ENCODE results near the gene HSD11B1.

The HSD11B1 gene

DNA sequence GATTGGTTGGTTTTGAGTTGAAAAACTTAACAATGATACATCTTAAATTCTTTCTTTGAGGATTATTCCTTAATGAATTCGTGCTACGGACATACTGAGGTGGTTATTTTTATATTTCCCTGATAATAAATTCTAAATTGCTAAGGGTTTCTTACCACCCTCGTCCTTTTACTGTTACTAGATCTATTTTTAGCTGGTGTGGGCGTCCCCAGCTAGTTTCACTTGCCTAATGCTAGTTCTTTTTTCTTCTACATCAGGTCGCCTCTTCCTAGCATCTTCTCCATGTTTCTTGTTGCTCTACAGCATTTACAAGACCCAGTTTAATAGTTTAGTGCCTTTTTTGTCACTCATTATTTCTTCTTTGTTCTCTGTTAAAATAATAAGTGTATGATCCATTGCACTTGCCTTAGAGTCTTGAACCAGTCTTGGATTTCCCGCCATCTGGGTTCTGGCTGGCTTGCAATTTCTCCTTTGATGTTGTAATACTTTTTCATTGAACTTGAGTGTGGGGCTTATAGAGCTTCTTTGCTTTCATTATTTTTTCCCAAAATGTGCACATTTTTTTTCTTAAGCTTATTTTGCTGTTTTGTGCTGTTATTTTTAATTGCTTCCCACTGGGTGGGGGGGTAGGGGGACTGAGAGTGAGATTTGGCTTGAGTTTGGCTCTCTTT lies 677 bp upstream of the HSD11B1 start:
- H3K27me3 Mint-ChIP-seq (ENCODE audit: low read depth) = no peaks in the 10 kb centered on the region
- H3K4me3 Mint-ChIP-seq = no peak overlapping the region
- H3K27ac Mint-ChIP-seq = peak overlapping the region; percentile 19
- no peak for DNase-seq (ENCODE audit: low spot score)
- H3K4me1 Mint-ChIP-seq (ENCODE audit: low read depth) = peaks cover 38% of the 10 kb centered on the region
- H3K9me3 Mint-ChIP-seq = no peaks in the 10 kb centered on the region
- no peaks in the 10 kb centered on the region for H3K36me3 Mint-ChIP-seq (ENCODE audit: low read depth)

DNA sequence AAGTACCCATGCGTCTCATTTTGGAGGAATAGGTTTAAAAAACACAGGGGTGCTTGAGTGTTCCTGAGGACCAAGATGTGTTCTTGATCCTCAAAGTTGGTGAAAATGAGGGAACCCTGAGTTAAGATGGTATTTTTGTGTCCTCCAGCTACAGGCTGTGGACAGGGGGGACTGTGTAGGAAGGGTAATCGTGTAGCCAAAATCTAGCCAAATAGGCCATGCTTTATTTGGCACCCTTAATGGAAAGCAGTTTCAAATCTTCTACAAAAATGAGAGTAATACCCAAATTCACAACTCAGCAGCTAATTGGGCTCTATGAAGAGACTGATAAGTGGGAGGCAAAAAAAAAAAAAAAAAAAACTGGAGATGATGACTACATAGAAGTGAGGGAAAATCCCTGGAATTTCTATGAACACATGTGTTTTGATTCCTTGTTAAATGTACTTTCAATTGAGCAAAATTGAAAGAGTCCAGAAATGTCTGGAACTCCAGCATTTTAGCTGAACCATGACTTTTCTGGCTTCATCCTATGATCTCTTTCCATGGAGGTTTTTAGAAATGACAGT lies 470 bp downstream of the HSD11B1 start:
- Mint-ChIP-seq H3K9me3 (no peaks in the 10 kb centered on the region), H3K36me3 (ENCODE audit: low read depth) (no peaks in the 10 kb centered on the region), H3K27ac (no peak overlapping the region), H3K27me3 (ENCODE audit: low read depth) (no peaks in the 10 kb centered on the region), H3K4me1 (ENCODE audit: low read depth) (peaks cover 42% of the 10 kb centered on the region), H3K4me3 (no peak overlapping the region)
- no peak for DNase-seq (ENCODE audit: low spot score)

DNA sequence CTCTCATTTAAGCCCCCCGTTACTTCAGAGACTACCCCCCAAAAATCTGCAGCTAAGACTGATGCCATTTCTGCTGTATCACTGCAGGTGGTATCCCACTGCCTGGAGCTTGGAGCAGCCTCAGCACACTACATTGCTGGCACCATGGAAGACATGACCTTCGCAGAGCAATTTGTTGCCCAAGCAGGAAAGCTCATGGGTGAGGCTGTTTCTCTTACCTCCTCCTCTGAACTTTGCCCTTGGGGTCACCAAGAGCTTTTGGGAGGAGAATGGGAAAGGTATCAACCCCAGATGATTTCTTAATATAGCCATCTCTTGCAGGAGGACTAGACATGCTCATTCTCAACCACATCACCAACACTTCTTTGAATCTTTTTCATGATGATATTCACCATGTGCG lies 2.0 kb downstream of the HSD11B1 start:
- Mint-ChIP-seq H3K4me1 (ENCODE audit: low read depth) (peaks cover 41% of the 10 kb centered on the region), H3K36me3 (ENCODE audit: low read depth) (no peaks in the 10 kb centered on the region), H3K9me3 (no peaks in the 10 kb centered on the region), H3K4me3 (no peak overlapping the region), H3K27me3 (ENCODE audit: low read depth) (no peaks in the 10 kb centered on the region), H3K27ac (no peak overlapping the region)
- DNase-seq (ENCODE audit: low spot score) = no peak

DNA sequence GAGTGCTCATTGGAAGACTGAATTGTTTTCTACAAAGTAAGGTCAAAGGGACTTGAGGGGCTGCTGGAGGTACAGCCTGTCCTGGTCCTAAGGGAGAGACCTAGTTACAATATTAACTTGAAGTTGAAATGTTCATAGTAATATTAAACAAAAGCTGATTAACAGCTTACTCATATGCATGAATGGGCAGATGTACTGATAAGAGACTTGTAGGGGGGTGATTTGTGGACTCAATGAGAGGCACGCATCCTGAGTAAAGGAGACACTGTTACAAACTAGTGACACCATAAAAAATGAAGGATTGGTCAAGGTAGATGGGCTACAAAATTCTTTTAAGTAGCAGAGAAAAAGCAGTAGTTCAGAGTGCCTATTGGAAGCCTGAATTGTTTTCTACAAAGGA lies 2.7 kb downstream of the HSD11B1 start:
- no peak overlapping the region for H3K27ac Mint-ChIP-seq

DNA sequence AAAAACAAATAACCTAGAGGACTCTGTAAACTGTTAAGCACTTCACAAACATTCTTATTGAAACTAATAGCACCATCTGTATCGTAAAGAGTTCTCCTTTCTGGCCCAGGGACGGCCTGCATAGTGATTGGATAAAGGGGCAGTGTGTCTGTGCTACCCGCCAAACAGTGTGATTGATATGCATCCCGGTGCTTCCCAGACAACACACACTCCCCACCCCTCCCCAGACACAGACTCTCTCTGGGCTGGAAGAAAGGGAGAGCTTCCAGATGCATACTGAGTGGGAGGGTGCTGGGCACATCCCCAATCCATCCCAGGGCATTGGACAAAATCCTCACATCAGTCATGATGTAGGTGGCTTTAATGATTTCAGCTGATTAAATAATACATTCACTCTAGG lies 3.7 kb downstream of the HSD11B1 start:
- Mint-ChIP-seq H3K4me3 (no peak overlapping the region), H3K27me3 (ENCODE audit: low read depth) (no peaks in the 10 kb centered on the region), H3K9me3 (no peaks in the 10 kb centered on the region), H3K4me1 (ENCODE audit: low read depth) (peaks cover 39% of the 10 kb centered on the region), H3K36me3 (ENCODE audit: low read depth) (no peaks in the 10 kb centered on the region), H3K27ac (no peak overlapping the region)
- DNase-seq (ENCODE audit: low spot score) = no peak

More for the DNA sequence above, 2.7 kb downstream of the HSD11B1 start:
- H3K27me3 Mint-ChIP-seq (ENCODE audit: low read depth) = no peaks in the 10 kb centered on the region
- no peaks in the 10 kb centered on the region for H3K36me3 Mint-ChIP-seq (ENCODE audit: low read depth)
- DNase-seq (ENCODE audit: low spot score) = no peak
- H3K9me3 Mint-ChIP-seq = no peaks in the 10 kb centered on the region
- H3K4me3 Mint-ChIP-seq = no peak overlapping the region
- peaks cover 39% of the 10 kb centered on the region for H3K4me1 Mint-ChIP-seq (ENCODE audit: low read depth)

DNA sequence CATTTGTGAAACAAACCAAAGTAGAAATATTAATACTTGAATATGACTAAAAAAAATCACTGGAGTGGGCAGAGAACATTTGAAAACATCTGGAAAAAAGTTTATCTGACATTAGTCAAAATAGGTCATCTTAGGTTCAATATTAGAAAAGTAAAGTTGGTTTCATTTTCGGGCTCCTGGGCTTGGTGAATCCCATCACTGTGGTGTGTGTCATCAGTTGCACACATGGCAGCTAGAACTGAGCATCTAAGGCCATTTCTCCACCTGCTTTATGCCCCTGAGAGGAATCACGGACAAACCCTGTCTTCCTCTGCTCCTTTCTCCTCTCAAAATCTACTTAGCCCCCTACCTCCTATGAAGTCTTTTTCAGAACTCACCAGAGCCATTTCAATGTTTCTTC lies 5.4 kb downstream of the HSD11B1 start:
- Mint-ChIP-seq H3K4me1 (ENCODE audit: low read depth) (peaks cover 30% of the 10 kb centered on the region), H3K9me3 (no peaks in the 10 kb centered on the region), H3K27me3 (ENCODE audit: low read depth) (no peaks in the 10 kb centered on the region), H3K4me3 (peak overlapping the region; percentile 21), H3K36me3 (ENCODE audit: low read depth) (no peaks in the 10 kb centered on the region), H3K27ac (peak overlapping the region; percentile 61)
- DNase-seq (ENCODE audit: low spot score) = no peak

DNA sequence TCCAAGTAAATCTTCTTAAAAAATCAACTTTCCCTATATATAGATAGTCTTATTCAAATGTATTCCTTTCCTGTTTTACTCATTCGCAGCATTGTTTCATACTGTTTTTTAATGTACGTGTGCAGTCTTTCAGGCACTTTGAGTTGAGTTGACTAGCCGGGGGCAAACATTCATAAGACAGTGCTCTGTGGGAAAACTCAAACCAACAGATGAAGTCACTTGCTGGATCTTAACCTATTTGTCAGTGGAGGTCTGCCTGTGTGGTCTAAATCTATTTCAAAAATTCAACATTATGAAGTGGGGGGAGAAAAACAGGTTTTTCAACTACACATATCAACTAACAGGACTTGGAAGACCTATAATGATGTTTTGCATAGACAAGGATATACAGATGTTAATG lies 6.2 kb downstream of the HSD11B1 start:
- no peaks in the 10 kb centered on the region for H3K36me3 Mint-ChIP-seq (ENCODE audit: low read depth)
- no peaks in the 10 kb centered on the region for H3K27me3 Mint-ChIP-seq (ENCODE audit: low read depth)
- peak overlapping the region; percentile 8 for H3K4me3 Mint-ChIP-seq
- H3K27ac Mint-ChIP-seq = no peak overlapping the region
- no peaks in the 10 kb centered on the region for H3K9me3 Mint-ChIP-seq
- H3K4me1 Mint-ChIP-seq (ENCODE audit: low read depth) = peaks cover 36% of the 10 kb centered on the region
- DNase-seq (ENCODE audit: low spot score) = no peak

DNA sequence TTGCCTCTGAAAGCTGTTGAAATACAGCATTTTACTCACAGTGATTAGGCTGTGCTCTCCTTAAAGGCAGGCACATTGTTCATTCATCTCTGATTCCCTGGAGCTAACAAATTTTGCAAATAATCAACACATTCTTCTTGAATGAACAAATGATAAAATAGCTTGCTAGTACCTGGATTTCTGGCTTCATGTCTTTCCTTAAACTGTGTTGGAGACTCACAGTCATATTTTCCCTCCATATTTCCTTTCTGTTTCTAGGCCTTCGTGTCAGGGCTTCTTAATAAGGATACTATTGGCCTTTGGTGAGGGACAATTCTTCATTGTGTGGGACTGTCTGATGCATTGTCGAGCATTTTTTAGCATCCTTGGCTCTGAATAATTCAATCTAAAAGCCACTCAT lies 9.7 kb downstream of the HSD11B1 start:
- peak overlapping the region; percentile 17 for H3K27ac Mint-ChIP-seq

DNA sequence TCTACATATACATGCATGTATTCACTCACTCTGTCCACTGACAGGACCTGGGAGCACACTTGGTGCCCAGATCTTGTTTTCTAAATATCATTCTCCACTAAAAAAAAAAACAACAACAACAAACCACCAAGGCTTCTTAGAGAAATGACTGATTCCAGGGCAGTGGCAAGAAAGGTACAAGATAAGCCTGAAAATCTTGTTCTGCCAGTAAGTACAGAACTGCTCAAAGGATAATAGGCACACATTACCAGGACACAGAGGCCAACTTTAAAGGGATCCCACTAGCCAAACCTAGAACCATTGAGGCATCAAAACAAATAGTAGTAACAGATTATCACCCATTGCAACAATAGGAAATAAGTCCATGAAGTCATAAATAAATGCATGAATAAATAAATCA lies 10.7 kb downstream of the HSD11B1 start:
- Mint-ChIP-seq H3K9me3 (no peaks in the 10 kb centered on the region), H3K27ac (peak overlapping the region; percentile 18), H3K27me3 (ENCODE audit: low read depth) (no peaks in the 10 kb centered on the region), H3K36me3 (ENCODE audit: low read depth) (no peaks in the 10 kb centered on the region), H3K4me3 (no peak overlapping the region), H3K4me1 (ENCODE audit: low read depth) (peaks cover 28% of the 10 kb centered on the region)
- DNase-seq (ENCODE audit: low spot score) = no peak

More for the DNA sequence above, 9.7 kb downstream of the HSD11B1 start:
- Mint-ChIP-seq H3K4me1 (ENCODE audit: low read depth) (peaks cover 35% of the 10 kb centered on the region), H3K9me3 (no peaks in the 10 kb centered on the region), H3K4me3 (peak overlapping the region; percentile 22), H3K27me3 (ENCODE audit: low read depth) (no peaks in the 10 kb centered on the region), H3K36me3 (ENCODE audit: low read depth) (no peaks in the 10 kb centered on the region)
- no peak for DNase-seq (ENCODE audit: low spot score)

DNA sequence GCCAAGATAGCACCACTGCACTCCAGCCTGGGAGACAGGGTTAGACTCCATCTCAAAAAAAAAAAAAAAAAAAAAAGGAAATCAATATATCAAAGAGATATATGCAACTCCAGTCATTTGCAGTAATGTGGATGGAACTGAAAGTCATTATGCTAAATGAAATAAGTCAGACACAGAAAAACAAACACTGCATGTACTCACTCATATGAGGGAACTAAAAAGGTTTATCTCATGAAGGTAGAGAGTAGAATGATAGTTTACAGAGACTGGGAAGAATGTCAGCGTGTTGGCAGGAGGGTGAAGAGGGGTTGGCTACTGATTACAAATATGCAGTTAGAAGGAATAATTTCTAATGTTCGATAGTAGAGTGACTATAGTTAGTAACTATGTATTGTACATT lies 13.2 kb downstream of the HSD11B1 start:
- no peaks in the 10 kb centered on the region for H3K9me3 Mint-ChIP-seq
- H3K4me1 Mint-ChIP-seq (ENCODE audit: low read depth) = peaks cover 23% of the 10 kb centered on the region
- DNase-seq (ENCODE audit: low spot score) = no peak
- no peak overlapping the region for H3K27ac Mint-ChIP-seq
- no peaks in the 10 kb centered on the region for H3K27me3 Mint-ChIP-seq (ENCODE audit: low read depth)
- H3K4me3 Mint-ChIP-seq = no peak overlapping the region
- H3K36me3 Mint-ChIP-seq (ENCODE audit: low read depth) = no peaks in the 10 kb centered on the region

DNA sequence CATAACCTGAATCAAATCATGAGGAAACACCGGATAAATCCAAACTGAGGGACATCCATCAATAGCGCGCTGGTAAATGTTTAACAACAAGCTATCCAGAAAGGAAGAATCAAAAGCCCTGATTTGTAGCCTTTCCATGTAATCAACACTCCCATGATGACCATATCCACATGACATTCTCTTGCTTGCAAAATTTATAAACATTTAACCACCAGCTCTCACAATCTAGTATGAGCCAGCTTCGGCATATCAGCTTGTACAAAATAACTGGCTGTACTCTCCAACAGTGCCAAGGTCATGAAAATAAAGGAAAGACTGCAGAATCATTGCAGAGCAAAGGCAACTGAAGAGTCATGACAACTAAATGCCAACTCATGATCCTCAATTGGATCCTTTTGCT lies 15.7 kb downstream of the HSD11B1 start:
- Mint-ChIP-seq H3K4me1 (ENCODE audit: low read depth) (peaks cover 27% of the 10 kb centered on the region), H3K36me3 (ENCODE audit: low read depth) (no peaks in the 10 kb centered on the region), H3K9me3 (no peaks in the 10 kb centered on the region), H3K27me3 (ENCODE audit: low read depth) (no peaks in the 10 kb centered on the region), H3K4me3 (no peak overlapping the region), H3K27ac (no peak overlapping the region)
- no peak for DNase-seq (ENCODE audit: low spot score)

DNA sequence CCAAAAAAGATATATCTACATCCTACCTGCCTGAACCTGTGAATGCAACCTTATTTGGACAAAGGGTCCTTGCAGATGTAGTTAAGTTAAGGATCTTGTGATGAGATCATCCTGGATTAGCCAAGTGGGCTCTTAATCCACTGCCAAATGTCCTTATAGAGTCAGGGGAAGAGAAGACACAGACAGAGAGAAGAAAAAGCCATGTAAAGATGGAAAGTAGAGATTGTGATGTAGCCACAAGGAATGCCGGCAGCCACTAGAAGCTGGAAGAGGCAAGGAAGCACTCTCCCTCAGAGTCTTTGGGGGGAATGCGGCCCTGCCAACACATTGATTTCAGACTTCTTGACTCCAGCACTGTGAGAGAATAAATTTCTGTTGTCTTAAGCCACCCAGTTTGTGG lies 16.2 kb downstream of the HSD11B1 start:
- no peak for DNase-seq (ENCODE audit: low spot score)
- H3K4me3 Mint-ChIP-seq = no peak overlapping the region
- H3K27me3 Mint-ChIP-seq (ENCODE audit: low read depth) = no peaks in the 10 kb centered on the region
- no peaks in the 10 kb centered on the region for H3K36me3 Mint-ChIP-seq (ENCODE audit: low read depth)
- peaks cover 25% of the 10 kb centered on the region for H3K4me1 Mint-ChIP-seq (ENCODE audit: low read depth)
- H3K27ac Mint-ChIP-seq = no peak overlapping the region
- no peaks in the 10 kb centered on the region for H3K9me3 Mint-ChIP-seq

DNA sequence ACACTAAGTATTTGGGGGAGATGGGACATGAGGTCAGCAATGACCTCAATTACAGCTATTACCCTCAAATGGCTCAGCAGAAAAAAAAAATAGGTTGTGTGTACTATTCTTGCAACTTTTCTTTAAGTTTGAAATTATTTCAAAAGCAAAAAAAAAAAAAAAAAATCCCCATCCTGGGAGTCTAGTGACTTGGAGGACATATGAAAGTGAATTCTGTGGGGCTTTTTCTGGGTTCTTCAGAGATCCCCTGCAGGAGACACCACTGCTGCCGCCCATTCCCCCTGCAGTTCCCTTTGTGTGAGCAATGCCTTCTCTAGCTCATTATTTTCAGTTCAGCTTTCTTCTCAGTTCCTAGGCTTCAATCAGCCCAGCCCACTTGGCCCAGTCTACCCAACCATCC lies 16.7 kb downstream of the HSD11B1 start:
- Mint-ChIP-seq H3K4me3 (no peak overlapping the region), H3K4me1 (ENCODE audit: low read depth) (peaks cover 21% of the 10 kb centered on the region), H3K27me3 (ENCODE audit: low read depth) (no peaks in the 10 kb centered on the region), H3K9me3 (no peaks in the 10 kb centered on the region), H3K27ac (no peak overlapping the region), H3K36me3 (ENCODE audit: low read depth) (no peaks in the 10 kb centered on the region)
- no peak for DNase-seq (ENCODE audit: low spot score)

DNA sequence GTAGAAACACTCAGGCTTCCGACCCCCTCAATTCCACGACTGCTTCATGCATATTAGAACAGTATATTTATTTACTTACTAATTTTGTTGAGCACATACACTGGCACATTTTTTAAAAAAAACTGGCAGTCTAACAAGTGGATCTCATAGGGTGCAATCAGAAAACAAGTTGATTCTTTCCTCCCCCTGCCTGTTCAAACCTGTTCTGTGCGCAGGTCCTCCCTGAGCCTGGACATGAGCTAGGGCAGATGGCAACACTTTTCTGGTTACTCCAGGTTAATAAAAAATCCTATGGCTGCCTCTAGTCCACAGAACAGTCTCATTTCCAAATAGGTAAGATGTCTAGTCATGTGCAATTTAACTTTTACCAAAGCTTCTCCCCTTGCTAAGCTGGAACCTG lies 18.6 kb downstream of the HSD11B1 start:
- no peaks in the 10 kb centered on the region for H3K9me3 Mint-ChIP-seq
- H3K27me3 Mint-ChIP-seq (ENCODE audit: low read depth) = no peaks in the 10 kb centered on the region
- H3K27ac Mint-ChIP-seq = no peak overlapping the region
- H3K36me3 Mint-ChIP-seq (ENCODE audit: low read depth) = no peaks in the 10 kb centered on the region
- no peak overlapping the region for H3K4me3 Mint-ChIP-seq
- peaks cover 23% of the 10 kb centered on the region for H3K4me1 Mint-ChIP-seq (ENCODE audit: low read depth)
- no peak for DNase-seq (ENCODE audit: low spot score)
